Fibroblast of villous mesenchyme (primary cell): Measurements from ENCODE around the gene UBE2E1. TPM values are rescaled to one million over a fixed set of nuclear protein-coding genes. Genes with fewer than 3 reads are reported as not detected.
"Not testable (repeated sequence)": the region's sequence is repeated elsewhere in the genome, so short reads cannot be mapped to it uniquely, and the experiment has no call there.

Experiments used
- DNase-seq: peaks from one replicate; pipeline ENCODE4 v3.0.0-alpha.2; 2010; ENCODE audit warnings: low read depth
- H3K4me3 ChIP-seq: 2 replicates; pipeline ENCODE4 v1.5.1; 2011; ENCODE audit warnings: low read depth, mild to moderate bottlenecking, low read length
- total RNA-seq: library from RNA; depleted of rRNA; stranded (reverse); fragments of >200 nt; gene quantifications from 2 replicates; pipeline ENCODE4 v1.2.3, GENCODE V29; 2012
- TF ChIP-seq, protein P1 (sequence below): IDR thresholded peaks from 2 replicates; pipeline ENCODE4 v1.5.1; 2012; ENCODE audit warnings: low read depth, mild to moderate bottlenecking, low read length; ENCODE audit not compliant: insufficient read depth

The UBE2E1 gene
- total RNA-seq, 1 donor, result 69.5 TPM

DNA sequence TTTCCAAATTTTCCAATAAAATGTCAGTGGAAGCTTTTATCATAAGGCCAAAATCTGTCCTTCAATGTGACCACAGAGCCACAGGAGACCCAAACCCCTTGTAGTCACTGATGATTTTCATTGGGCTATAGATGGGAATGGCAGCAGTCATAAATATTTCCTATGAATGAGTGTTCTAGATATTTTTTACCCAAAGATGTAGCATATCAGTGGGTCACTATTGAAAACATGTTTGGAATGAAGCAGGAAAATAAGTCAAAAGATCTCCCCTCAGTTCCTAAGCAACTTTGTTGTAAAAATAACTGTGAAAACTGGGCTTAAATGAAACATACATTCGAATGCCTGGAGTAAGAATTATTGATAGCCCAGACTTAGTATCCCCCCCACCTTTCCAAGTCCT is 62.1 kb downstream of the UBE2E1 start:
- TF ChIP-seq, protein P1, sequence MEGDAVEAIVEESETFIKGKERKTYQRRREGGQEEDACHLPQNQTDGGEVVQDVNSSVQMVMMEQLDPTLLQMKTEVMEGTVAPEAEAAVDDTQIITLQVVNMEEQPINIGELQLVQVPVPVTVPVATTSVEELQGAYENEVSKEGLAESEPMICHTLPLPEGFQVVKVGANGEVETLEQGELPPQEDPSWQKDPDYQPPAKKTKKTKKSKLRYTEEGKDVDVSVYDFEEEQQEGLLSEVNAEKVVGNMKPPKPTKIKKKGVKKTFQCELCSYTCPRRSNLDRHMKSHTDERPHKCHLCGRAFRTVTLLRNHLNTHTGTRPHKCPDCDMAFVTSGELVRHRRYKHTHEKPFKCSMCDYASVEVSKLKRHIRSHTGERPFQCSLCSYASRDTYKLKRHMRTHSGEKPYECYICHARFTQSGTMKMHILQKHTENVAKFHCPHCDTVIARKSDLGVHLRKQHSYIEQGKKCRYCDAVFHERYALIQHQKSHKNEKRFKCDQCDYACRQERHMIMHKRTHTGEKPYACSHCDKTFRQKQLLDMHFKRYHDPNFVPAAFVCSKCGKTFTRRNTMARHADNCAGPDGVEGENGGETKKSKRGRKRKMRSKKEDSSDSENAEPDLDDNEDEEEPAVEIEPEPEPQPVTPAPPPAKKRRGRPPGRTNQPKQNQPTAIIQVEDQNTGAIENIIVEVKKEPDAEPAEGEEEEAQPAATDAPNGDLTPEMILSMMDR, result no peak
- no peak overlapping the region for H3K4me3 ChIP-seq
- no peak for DNase-seq

- DNase-seq, result peak; percentile 58
- no peak overlapping the region for H3K4me3 ChIP-seq
- TF ChIP-seq, protein P1, result no peak
These were observed 64.4 kb downstream of the UBE2E1 start for GRCh38 chr3:23869977-23870662.

DNA sequence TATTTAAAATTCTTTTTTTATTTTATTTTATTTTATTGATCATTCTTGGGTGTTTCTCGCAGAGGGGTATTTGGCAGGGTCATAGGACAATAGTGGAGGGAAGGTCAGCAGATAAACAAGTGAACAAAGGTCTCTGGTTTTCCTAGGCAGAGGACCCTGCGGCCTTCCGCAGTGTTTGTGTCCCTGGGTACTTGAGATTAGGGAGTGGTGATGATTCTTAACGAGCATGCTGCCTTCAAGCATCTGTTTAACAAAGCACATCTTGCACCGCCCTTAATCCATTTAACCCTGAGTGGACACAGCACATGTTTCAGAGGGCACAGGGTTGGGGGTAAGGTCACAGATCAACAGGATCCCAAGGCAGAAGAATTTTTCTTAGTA is 64.9 kb downstream of the UBE2E1 start:
- DNase-seq, H3K4me3 ChIP-seq: not testable (repeated sequence)

GRCh38 chr3:23871361-23871760 is 65.6 kb downstream of the UBE2E1 start:
- H3K4me3 ChIP-seq, DNase-seq: not testable (repeated sequence)

DNA sequence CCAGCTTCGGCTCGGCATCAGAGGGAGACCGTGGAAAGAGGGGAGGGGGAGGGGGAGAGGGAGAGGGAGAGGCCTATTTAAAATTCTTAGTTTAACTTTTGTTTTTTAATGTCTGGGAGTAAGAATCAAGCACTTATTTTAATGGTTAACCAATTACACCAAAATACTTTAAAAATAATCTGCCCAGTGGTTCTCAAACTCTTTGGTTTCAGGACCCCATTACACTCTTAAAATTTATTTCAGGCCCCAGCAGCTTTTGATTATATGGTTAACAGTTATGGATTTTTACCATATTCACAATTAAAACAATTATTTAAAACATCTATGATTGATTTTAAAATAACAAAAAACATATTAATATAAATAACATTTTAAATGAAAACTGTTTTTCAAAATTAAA is 66.6 kb downstream of the UBE2E1 start:
- TF ChIP-seq, protein P1, result no peak
- no peak overlapping the region for H3K4me3 ChIP-seq
- DNase-seq, result no peak

DNA sequence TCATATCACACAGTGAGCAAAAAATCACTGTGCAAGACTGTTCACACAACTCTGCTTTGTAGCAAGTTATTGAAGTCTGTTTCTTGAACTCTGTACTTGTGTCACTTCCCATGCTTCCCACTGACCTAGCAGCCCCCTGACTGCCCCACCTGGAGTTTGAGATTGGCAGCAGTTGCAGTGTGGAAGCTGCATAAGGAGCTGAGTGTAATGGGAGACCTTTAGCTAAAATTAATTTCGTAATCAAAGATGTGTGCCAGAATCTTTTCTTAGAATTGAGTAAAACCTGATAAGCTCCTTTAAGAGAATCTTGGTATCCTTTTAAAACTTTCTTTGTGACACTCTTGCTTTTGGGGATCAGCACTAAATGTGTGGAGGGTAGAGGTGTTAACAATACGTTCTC is 68.2 kb downstream of the UBE2E1 start:
- DNase-seq, result peak; percentile 41
- no peak overlapping the region for H3K4me3 ChIP-seq
- TF ChIP-seq, protein P1, result no peak

- TF ChIP-seq, protein P1, result no peak
- DNase-seq, result peak; percentile 47
- H3K4me3 ChIP-seq, result no peak overlapping the region
These were observed 68.8 kb downstream of the UBE2E1 start for GRCh38 chr3:23874359-23875112.
